Subcutaneous adipose tissue (tissue), 4 donors: ENCODE data around the gene FHIP1A. TPM values are rescaled to one million over a fixed set of nuclear protein-coding genes. Genes with fewer than 3 reads are reported as not detected.

ENCODE experiments used
- CTCF ChIP-seq: fragments of 450-650 bp; IDR thresholded peaks from one replicate; pipeline ENCODE4 v1.5.1; 2016; ENCODE audit warnings: low read depth, mild to moderate bottlenecking, control low read depth, antibody characterized with exemption, moderate library complexity
- total RNA-seq, 4 donors: library from RNA; depleted of rRNA; stranded (reverse); fragments of >200 nt; gene quantifications; one replicate each; pipeline ENCODE4 v1.1.0, GENCODE V29; 2016

FHIP1A gene
- total RNA-seq, 4 donors from 2014 or later, result 0.34 to 0.98 (median 0.44) TPM; not detected in 1

DNA sequence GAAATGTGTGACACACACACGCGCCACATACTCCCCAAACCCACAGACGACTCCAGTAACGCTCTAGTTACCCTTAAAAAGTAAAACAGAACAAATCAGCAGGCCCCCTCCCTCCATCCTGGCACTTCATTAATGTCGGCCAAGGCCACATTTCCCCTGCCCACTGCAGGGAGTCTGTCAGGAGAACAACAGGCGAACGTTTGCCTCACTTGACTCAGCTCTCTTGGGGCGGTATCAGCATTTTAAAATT is 671 bp upstream of the FHIP1A start:
- TF ChIP-seq CTCF, result no peak

DNA sequence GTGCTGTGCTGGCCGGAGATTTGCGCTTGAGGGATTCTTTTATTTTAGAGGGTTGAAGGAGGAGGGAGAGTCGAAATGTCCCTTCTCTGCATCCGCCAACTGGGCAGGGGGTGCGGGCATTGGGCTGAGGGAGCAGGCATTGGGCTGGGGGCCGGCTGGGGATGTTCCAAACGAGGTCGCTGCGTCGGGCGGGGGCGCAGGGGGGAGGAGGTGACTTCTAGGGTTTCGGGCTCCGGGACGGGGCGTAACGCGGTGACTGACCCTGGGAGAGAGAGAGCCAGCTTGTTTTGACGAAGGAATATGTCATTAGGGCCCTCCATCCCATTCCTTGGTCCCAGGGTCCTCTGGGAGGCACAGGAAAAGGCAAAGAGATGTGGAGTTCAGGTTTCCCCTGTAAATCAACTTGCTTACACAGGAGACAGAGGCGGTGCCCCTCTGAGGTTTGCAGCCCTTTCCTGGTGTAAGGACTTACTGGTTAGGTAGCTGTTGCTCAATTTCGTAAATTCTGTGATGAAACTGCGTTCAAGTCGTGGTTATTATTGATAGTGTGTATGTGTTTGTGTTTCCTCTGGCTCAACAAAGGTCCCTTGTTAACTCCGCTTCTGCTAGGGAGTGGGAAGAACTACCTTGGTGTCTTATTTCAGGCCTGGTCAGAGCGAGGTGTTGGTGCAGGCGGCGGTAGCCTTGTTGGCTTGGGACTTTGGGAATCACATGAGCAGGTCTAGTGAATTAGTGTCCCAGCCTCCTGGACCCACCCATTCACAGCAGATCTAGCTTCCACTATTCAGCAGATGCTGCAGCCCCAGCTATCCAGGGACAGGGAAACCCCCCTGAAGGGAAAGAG is 716 bp downstream of the FHIP1A start:
- TF ChIP-seq CTCF, result no peak

DNA sequence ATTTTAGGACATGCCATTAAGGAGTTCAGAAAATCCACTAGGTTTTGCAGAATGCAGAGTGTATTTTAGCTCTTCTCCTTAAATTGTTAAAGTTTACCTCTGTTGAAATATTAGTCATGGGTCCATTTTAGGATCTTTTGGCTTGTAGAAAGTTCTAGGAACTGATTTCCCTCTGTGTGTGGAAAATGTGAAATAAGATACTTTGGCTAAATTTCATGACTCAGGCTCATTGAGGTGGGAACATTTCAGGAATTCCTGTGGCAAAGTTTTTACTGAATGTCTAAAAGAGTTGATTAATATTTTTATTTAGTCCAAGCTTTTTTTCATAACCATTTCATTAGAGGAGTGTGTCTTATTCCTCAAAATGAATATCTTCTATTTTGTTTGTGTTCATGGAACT is 7.0 kb downstream of the FHIP1A start:
- TF ChIP-seq CTCF, result no peak

- TF ChIP-seq CTCF, result no peak
These were observed 8.2 kb downstream of the FHIP1A start for GRCh38 chr4:151417164-151417571.

GRCh38 chr4:151417766-151418376 is 8.9 kb downstream of the FHIP1A start:
- no peak for TF ChIP-seq CTCF

- TF ChIP-seq CTCF, result no peak
These were observed 9.4 kb downstream of the FHIP1A start for GRCh38 chr4:151418385-151418784.

DNA sequence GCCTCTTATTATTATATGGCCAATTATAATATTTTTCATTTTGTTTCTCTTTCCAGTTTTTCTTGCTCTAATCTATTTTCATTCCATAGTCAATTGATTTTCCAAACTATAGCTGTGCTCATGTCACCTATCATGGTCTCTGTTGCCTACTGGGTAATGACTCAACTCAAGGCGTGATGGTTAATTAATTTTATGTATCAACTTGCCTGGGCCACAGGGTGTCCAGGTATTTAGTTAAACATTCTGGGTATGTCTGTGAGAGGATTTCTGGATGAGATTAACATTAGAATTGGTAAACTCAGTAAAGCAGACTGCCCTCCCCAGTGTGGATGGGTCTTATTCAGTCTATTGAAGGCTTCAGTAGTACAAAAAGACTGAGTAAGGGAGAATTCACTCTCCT is 9.9 kb downstream of the FHIP1A start:
- no peak for TF ChIP-seq CTCF
